Central memory CD4-positive, alpha-beta T cell (primary cell): ENCODE results near the gene RHOBTB1.

Experiments
- DNase-seq: peaks from one replicate; pipeline ENCODE4 v3.0.0; 2022

The RHOBTB1 gene

GRCh38 chr10:60905580-60905979 is 38.4 kb downstream of the RHOBTB1 start:
- DNase-seq: no peak

DNA sequence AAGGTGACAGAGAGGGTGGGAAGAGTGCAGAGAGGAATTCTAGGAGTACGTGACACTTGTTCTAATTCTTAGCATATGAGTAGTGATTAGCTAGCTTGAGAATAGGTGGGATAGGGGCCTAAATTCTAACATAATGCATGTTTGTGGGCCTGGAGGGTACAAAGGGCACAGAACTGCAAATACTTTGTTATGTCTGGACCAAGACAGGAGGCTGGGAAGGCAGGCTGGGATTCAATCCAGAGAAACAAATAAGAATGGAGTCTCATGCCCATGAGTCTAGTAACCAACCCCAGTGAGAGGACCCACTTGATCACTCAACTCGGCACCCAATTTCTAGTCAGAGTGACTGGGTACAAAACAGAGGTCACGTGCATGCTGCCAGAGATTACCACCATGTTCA is 40.9 kb downstream of the RHOBTB1 start:
- no peak for DNase-seq

- DNase-seq: no peak
These were observed 42.3 kb downstream of the RHOBTB1 start for GRCh38 chr10:60901561-60902235.

- no peak for DNase-seq
These were observed 44.7 kb downstream of the RHOBTB1 start for GRCh38 chr10:60899266-60899665.

- DNase-seq: no peak
These were observed 45.7 kb downstream of the RHOBTB1 start for GRCh38 chr10:60898321-60898720.

DNA sequence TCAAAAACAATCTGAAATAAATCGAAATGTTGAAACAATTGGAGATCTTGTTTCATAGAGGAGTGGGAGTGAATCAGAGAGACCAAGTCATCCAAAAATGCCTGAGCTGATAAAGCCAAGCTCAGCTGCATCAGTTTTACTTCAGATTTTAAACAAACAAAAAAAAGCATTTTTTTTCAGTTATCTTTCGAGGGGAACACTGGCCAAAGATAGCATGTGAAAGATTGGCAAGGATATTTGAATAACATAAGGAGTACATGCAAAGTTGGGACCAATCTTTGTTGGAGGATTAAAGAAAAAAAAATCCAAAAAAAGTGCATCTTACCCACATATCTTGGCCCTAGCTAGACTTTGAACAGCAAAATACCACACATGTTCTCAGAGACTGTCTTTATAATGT is 47.2 kb downstream of the RHOBTB1 start:
- DNase-seq: no peak

DNA sequence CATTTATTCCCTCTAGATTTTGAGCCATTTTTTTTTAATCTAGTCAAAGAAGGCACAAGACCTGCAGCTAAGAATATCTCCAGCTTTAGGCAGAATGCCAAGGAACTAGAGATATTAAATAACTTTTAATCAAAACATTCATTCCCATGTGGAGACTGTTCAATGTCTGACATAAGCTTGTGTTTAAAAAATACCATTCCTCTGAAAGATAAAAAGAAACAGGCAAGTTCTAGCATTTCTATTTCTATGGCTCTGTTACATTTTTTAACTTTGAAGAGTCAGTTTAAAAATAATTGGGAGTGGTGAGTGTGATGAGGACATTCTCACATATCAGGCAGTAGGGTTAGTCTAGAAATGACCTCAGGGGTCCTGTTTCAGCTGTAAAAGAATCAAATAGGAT is 48.0 kb downstream of the RHOBTB1 start:
- no peak for DNase-seq

- DNase-seq: no peak
These were observed 49.2 kb downstream of the RHOBTB1 start for GRCh38 chr10:60894786-60895185.

DNA sequence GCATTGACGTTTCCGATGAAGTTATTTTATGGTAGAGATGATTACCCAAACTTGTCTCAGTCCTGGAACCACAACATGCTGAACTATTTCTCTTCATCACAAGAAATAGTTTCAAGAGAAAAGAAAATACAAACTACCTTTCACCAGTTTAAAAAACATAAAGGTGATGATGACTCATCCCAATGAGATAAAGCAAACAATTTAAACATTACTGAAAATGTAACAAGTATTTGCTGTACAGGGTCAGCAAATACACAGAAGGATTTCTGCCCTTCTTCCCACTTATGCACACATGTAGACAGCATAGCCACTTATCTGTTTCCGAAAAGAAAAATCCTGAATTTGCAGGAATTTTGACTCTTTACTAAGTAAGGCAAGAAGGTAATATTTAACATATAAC is 50.8 kb downstream of the RHOBTB1 start:
- no peak for DNase-seq

GRCh38 chr10:60892571-60892970 is 51.4 kb downstream of the RHOBTB1 start:
- DNase-seq: no peak

DNA sequence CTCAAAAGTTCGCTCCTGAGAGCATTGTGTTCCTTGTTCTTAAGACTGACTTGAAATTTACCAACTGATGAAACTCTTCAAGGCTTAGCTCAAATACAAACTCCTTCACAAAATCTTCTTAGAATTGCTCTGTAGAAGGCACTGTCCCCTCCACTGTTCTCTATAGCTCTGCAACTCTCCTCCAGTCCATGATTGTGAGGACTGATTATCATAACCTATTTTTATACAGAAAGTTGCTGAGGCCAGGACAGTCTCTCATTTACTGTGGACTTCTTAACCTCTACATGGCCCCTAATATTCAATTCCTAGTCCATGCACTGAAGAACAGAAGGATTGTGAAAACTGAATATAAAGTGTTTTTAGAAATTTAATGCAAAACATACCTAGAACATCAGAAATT is 53.2 kb downstream of the RHOBTB1 start:
- DNase-seq: no peak

- no peak for DNase-seq
These were observed 60.8 kb downstream of the RHOBTB1 start for GRCh38 chr10:60883187-60883586.

DNA sequence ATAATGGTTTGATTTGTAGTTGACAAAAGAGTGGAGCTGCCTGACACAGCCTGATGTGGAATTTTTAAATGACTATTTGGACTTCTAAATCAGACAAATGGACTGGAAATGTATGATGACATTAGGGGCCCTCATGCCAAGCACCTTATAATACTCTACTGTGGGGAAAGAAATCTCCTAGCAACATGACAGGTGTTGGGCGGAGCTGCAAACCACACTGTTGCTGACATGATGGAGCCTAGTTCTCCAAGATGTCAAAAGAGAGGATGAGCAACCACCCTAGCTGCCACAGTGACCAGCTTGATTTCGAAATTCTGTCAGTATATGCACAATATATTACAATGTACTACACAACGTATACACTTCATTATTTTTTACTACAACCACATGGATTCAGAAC is 65.8 kb downstream of the RHOBTB1 start:
- DNase-seq: no peak

DNA sequence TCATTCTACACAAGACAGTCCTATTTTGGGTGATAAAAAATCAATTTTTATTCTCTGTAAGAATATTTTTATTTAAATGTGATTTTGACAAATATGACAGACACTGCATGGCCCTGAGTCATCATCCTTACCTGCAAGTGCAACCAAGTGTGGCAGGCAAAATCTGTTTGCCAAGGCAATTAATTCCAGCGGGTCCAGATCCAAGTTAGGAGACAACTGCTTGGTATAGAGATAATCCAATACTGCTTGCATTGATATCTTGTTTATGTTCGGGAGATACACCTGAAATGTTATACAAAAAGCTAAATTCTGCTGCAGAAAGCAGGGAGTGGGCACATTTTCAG is 66.2 kb downstream of the RHOBTB1 start:
- DNase-seq: no peak

DNA sequence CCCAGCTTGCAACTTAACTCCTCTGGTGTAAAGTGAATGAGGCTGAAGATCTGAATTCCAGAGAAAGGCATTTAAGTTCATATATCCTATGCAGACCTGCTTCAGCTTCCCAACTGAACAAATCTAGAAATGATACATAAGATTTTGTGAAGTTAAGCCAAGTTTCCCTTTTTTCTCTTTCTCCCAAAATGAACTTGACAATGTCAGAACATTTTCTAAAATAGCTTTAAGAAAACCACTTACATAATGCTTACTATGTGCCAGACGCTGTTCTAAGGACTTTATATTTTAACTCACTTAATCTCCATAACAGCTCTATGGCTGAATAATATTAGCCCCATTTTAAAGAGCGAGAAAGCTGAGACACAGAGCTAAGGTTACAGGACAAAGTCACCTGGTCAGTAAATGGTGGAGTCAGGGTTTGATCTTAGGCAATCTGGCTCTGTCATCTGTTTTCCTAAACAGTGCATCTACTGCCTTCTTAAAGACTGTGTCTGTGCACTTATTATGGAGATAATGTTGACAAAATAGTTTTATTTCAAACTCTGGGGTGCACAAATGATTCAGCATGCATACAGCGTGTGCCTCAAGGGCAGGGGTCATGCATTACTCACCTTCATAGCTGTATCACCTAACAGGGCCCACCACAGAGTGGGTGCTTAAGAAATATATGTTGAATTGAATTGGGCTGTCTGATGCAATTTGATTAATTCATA is 66.8 kb downstream of the RHOBTB1 start:
- no peak for DNase-seq

GRCh38 chr10:60873758-60874157 is 70.2 kb downstream of the RHOBTB1 start:
- no peak for DNase-seq

DNA sequence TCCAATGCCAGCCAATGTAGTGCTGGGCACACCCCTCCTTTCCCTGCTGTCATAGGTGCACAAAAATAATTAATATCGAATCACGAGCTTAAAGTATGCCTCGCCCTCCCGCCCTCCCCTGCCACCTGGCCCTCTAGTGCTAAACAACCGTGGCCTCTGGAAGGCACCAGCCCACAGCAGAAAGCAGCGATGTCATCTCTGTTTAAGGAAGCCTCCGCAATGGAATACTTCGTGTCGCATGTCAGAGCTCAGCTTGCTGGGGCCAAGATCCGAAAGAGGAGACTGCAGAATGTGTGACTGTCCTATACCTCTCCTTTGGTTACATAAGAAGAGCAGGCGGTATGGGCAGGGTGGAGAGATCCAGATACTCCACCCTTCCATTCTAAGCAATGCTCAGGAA is 71.5 kb downstream of the RHOBTB1 start:
- no peak for DNase-seq

- DNase-seq: no peak
These were observed 72.8 kb downstream of the RHOBTB1 start for GRCh38 chr10:60871215-60871614.

DNA sequence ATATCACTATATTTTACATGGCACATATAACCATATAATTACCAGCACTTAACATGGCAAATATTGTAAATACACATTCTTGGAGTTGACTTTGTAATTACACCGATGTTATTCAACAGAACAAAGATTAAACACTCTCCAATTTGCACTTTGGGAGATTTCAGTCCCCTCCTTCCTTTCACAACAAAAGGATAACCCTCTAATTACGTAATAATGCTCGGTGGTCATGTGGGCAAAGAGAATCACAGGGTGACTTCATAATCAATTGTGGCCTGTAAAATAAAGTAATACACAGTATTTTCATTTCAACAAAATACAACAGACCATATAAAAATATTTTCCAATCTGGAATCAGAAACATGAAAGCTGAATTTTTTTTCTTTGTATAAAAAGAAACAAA is 73.2 kb downstream of the RHOBTB1 start:
- DNase-seq: no peak

GRCh38 chr10:60870416-60870728 is 73.6 kb downstream of the RHOBTB1 start:
- no peak for DNase-seq

DNA sequence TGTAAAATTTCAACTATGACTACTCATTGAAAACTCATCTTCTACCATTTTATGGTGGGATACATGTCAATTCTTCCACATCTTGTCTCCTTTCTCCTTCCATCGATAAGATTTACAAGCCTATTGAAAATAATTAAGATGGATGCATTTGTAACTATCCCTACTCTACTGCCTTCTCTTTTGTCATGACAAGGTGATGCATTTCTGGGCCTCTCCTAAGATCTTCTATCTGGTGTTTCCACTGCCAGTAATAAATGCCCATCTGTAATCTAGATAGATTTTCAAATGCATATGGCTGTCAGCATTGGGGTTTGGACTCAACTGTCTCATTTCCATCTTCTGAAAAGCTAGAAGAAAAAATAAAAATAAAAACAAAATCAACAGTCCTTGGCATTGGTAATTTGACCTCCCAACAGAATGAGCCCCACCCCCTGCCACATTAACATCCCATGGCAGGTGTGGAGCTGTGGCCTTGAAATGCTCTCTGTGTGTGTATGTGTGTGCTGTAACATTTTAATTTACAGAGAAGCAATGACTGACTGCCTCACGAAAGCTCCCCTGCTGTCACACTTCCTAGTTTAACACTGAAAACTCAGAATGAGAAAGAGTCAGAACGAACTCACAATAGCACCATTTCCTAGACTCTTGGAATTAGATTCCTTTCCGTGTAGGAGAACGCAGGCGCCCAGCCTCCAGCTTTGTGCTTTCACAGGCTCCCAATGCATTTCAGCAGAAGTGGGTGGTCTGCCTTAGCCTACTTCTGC is 74.2 kb downstream of the RHOBTB1 start:
- DNase-seq: no peak

- DNase-seq: no peak
These were observed 75.0 kb downstream of the RHOBTB1 start for GRCh38 chr10:60868946-60869345.

GRCh38 chr10:60865198-60865783 is 78.7 kb downstream of the RHOBTB1 start:
- no peak for DNase-seq

GRCh38 chr10:60863796-60864195 is 80.2 kb downstream of the RHOBTB1 start:
- no peak for DNase-seq
